Measurements from ENCODE around the gene SUGCT. TPM values are rescaled to one million over a fixed set of nuclear protein-coding genes. Genes with fewer than 3 reads are reported as not detected.

Gene SUGCT
- total RNA-seq, 1 donor from 2014 or later, result 1.2 TPM

DNA sequence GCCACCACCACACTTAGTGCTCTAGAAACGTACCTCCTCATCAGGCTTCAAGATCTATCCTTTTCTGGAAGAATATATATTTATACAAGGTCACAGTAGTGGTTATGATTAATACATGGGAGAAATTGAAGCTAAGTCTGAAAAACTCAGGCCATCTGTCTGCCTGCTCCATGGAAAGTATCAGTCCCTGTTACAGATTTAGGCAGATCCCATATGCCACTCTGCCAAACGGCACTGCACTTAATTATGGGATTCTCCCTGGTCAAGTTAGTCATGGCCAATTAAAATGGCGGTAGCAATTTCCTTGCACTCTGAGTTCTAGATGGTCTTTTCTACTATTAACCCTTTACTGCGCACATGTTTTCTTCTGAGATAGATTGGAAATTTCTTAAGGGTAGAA lies 740.0 kb downstream of the SUGCT start:
- no peak for FAIRE-seq
- no peak for DNase-seq (ENCODE audit: low spot score in 2 of 2)

DNA sequence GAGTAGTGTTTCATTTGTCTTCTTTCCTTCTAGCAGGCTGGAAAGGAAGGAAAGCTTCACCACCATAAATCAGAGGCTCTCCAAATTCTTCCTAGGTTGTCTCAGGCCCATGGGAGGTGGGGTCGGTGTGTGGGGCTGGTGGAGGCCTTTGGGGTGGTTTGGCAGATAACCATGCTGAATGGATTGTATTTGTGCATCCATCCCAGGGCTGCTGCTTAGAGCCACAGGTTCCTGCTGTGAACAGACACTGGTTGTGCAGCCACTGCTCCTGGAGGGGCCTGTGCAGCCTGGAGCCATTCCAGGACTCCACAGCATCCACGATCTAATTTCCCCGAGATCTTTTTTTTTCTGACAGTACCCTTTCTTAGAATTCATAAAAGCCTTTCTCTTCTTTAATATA lies 741.8 kb downstream of the SUGCT start:
- FAIRE-seq, result no peak
- peak in 1 of 2 donors; percentile 4 for DNase-seq (ENCODE audit: low spot score in 2 of 2)

DNA sequence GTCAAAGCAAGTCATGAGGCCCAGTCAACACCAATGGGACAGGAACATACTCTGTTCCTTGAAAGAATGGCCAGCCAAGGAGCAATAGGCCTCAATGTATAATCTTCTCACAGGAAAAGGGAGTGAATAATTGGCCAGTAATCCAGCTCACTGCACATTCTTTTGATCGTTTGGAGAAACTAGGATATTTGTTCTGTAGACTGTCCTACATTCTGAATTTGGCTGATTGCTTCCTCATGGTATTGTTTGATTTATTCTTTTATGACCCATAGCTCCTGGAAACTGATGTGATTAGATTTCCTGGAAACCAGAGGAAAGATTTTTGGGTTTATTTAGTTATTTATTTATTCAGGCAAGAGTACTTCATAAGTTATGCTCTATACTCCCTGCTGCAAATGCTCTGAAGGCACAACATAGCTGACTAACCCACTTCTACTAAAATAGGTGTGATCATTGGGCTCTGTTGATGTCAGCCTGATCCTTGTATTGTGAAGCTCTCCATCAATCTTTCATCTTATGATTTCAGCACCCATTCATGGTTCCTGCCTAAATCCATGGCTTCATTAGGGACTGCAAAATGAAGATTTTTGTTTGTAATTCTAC lies 745.2 kb downstream of the SUGCT start:
- no peak for DNase-seq (ENCODE audit: low spot score in 2 of 2)
- no peak for FAIRE-seq

- no peak for FAIRE-seq
Observed at GRCh38 chr7:40880581-40880980, 745.8 kb downstream of the SUGCT start.

DNA sequence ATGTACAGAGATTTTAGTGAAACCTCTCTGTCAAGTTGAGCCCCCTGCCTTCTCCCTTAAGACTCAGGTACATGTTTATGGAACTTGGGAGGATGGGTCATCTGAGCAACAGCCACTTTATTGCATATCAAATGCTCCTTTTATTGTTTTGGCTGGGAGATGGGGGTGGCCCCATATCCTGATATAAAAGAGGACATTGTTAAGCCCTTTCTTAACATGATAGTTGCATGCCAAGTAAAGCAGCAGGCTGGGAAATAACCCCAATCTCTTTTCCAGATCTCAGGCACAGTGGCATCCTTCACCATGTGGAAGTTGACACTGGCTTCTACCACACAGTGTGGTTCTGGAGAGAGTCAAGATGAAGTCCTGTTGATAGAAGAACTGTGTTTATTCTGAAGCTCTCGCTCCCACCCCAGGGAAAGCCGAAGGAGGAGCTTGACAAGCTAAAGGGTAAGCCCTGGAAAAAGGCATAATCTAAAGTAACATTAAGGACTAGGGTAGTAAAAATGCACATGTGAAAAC lies 746.7 kb downstream of the SUGCT start:
- DNase-seq (ENCODE audit: low spot score in 2 of 2), result no peak
- FAIRE-seq, result no peak

More at GRCh38 chr7:40880581-40880980, 745.8 kb downstream of the SUGCT start:
- no peak for DNase-seq (ENCODE audit: low spot score in 2 of 2)

GRCh38 chr7:40882071-40882658 lies 747.4 kb downstream of the SUGCT start:
- DNase-seq (ENCODE audit: low spot score in 2 of 2) (no peak), FAIRE-seq (no peak)

- DNase-seq (ENCODE audit: low spot score in 2 of 2), result no peak
- no peak for FAIRE-seq
Observed at GRCh38 chr7:40883826-40884225, 749.0 kb downstream of the SUGCT start.

GRCh38 chr7:40884241-40884640 lies 749.4 kb downstream of the SUGCT start:
- no peak for DNase-seq (ENCODE audit: low spot score in 2 of 2)
- no peak for FAIRE-seq

- FAIRE-seq (no peak), DNase-seq (ENCODE audit: low spot score in 2 of 2) (no peak)
Observed at GRCh38 chr7:40885503-40885902, 750.7 kb downstream of the SUGCT start.

DNA sequence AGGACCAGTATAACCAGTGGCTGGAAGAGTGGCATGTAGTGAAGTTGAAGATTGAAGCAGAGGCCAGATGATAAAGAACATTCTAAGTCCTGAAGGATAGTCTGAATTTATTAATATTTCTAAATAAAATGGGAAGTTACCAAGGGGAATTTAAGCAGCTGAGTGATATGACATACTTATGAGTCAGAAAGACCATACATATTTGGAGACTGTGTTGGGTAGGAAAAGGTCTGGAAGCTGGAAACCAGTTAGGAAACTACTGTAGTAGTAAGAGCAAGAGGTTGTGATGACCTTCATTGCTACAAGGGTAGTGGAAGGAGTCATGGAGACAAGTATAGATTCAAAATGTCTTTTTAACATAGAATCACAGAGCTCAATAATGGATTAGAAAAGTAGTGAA lies 752.3 kb downstream of the SUGCT start:
- DNase-seq (ENCODE audit: low spot score in 2 of 2) (no peak), FAIRE-seq (no peak)

DNA sequence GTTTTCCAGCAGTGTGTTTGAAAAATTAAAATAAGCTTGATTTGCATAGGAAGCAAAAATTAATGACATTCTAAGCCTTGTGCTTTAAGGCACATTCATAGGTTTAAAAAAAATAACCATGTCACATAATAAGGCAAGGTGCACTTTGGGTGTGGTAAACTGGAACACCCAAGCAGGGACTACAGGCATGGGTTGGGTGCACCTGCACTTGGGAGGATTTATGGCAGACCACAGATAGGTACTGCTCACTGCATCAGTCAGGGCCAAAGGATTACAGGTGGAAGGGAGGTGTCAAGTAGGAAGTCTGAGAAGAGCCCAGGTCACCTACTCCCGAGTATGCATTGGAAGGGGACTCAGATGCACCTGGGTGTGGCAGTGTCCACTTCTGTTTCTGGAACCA lies 753.7 kb downstream of the SUGCT start:
- FAIRE-seq, result no peak
- no peak for DNase-seq (ENCODE audit: low spot score in 2 of 2)

GRCh38 chr7:40889099-40889498 lies 754.3 kb downstream of the SUGCT start:
- DNase-seq (ENCODE audit: low spot score in 2 of 2) (no peak), FAIRE-seq (no peak)

DNA sequence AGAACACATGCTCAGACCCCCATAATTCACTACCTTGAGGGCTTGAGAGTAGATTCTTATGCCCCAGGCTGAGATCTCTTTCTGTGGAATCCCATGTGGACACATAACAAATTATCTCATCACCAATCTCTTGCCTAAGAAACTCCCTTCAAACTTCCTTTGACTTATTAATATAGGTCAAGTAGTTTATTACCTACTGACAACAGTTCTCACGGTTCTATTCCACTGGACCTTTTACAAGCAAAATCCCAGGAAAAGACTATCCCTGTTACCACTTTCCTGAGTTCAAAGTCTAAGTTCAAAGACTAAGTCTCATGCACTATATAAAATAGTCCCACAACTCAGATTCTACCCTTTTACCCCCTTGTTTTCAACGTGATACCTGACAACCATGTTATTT lies 754.7 kb downstream of the SUGCT start:
- FAIRE-seq (no peak), DNase-seq (ENCODE audit: low spot score in 2 of 2) (no peak)

GRCh38 chr7:40890088-40890692 lies 755.4 kb downstream of the SUGCT start:
- no peak for DNase-seq (ENCODE audit: low spot score in 2 of 2)
- FAIRE-seq, result peak; percentile 64

- FAIRE-seq, result no peak
- DNase-seq (ENCODE audit: low spot score in 2 of 2), result no peak
Observed at GRCh38 chr7:40891232-40891631, 756.4 kb downstream of the SUGCT start.

- no peak for FAIRE-seq
- DNase-seq (ENCODE audit: low spot score in 2 of 2), result no peak
Observed at GRCh38 chr7:40899151-40899550, 764.3 kb downstream of the SUGCT start.

DNA sequence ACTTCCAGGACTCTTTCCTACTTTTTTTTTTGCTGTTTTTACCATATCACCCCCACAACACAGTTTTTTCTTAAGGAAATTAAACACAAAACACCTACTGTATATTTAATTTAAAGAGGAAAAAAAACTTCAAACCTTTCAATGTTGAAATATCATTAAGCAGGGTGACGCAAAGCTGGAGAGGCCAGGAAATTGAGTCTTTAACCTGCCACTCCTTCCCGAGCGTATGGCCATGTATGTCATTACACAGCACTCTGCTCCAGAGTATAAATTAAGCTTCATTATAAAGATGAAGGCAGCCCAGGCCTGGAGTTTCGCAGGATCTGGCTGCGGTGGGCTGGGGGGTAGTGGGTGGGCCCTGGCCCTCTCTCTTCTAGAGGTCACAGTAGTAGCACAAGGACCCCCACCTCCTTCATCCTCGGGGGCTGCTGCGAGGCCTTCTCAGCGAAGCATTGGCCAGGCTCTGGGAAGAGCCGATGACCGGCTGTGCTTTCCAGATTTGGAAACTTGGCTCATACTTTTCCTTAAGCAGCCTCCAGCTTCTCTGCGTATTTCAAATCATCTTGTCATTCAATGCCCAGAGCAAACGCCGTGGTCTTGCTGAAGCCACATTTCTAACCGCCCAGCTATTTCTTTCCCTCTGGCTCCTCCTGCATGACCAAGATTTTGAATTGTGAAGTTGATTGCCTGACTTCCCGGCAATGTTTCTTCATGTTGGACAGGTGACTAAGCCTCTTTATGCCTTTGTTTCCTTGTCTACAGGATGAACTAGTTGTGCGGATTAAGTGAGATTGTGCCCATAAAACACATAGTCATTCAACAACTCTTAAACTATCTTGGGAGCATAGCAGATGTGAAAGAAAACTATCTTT lies 765.1 kb downstream of the SUGCT start:
- DNase-seq (ENCODE audit: low spot score in 2 of 2) (no peak), FAIRE-seq (no peak)

DNA sequence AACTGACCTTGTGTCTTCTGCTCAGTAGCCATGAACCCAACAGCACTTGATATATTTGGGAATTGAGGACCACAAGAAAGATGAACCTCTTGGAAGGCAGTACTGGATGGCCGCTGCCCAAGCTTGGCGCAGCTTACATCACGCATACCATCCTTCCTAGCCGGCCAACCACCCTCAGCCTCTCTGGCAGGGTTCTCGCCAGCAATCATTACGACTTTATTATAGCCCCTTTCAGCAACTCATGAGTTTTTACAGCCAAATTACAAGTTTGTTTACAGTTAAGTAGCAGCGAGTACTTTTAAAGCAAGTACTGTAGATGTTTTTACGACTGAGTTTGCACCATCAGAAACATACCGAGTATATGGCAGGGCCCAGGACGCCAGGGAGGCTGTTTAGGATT lies 769.1 kb downstream of the SUGCT start:
- FAIRE-seq (no peak), DNase-seq (ENCODE audit: low spot score in 2 of 2) (no peak)

DNA sequence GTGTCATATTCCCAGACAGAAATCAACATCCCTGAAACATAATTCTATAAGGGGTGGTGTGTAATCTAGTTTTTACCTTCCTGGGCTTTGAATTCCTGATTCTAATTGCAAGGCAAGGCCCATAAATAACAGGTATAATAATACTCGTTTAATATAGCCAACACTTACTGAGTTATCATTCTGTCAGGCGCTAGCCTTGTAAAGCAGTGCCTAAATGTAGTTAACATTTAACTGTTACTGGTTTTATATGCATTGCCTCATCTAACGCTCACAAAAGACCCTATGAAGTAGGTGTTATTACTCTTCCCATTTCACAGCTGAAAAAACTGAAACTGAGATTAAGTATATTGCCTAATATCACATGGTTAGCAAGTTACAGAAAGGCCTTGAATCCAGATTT lies 772.5 kb downstream of the SUGCT start:
- FAIRE-seq, result no peak
- no peak for DNase-seq (ENCODE audit: low spot score in 2 of 2)

- DNase-seq (ENCODE audit: low spot score in 2 of 2) (no peak), FAIRE-seq (no peak)
Observed at GRCh38 chr7:40909346-40909980, 774.7 kb downstream of the SUGCT start.
